Loucy (cell line): ENCODE measurements around the gene COMMD2.

Experiments used
- H2AFZ ChIP-seq: fragments of 200-600 bp; sonication (generic); 2 replicates; pipeline ENCODE4 v1.6.0; 2016; ENCODE audit warnings: antibody characterized with exemption, mild to moderate bottlenecking, low read length, moderate library complexity
- H3F3A ChIP-seq: fragments of 200-600 bp; 2 replicates; pipeline ENCODE4 v1.6.0; 2016; ENCODE audit warnings: antibody characterized with exemption, low read depth, mild to moderate bottlenecking
- H3K27me3 ChIP-seq: fragments of 200-600 bp; sonication (generic); 2 replicates; pipeline ENCODE4 v1.6.1; 2014; ENCODE audit warnings: low read length, mild to moderate bottlenecking; ENCODE audit not compliant: insufficient read depth, poor library complexity, severe bottlenecking
- H3K36me3 ChIP-seq: fragments of 200-600 bp; sonication (generic); 2 replicates; pipeline ENCODE4 v1.6.1; 2016; ENCODE audit warnings: low read length; ENCODE audit not compliant: insufficient read depth
- H3K4me1 ChIP-seq: fragments of 200-600 bp; sonication (generic); 2 replicates; pipeline ENCODE4 v1.5.1; 2014; ENCODE audit warnings: low read length, mild to moderate bottlenecking; ENCODE audit not compliant: insufficient read depth, poor library complexity, severe bottlenecking
- H3K4me2 ChIP-seq: fragments of 200-600 bp; sonication (generic); 2 replicates; pipeline ENCODE4 v1.6.0; 2014; ENCODE audit warnings: antibody characterized with exemption, low read length, low read depth, mild to moderate bottlenecking; ENCODE audit not compliant: poor library complexity, severe bottlenecking
- H3K4me3 ChIP-seq: fragments of 200-600 bp; sonication (generic); 2 replicates; pipeline ENCODE4 v1.5.1; 2014; ENCODE audit warnings: low read length, mild to moderate bottlenecking, mixed read lengths; ENCODE audit not compliant: poor library complexity, severe bottlenecking
- H3K79me2 ChIP-seq: fragments of 200-600 bp; sonication (generic); 2 replicates; pipeline ENCODE4 v1.6.1; 2014; ENCODE audit warnings: low read length; ENCODE audit not compliant: insufficient read depth
- H3K9ac ChIP-seq: fragments of 200-600 bp; sonication (generic); 2 replicates; pipeline ENCODE4 v1.6.0; 2014; ENCODE audit warnings: mild to moderate bottlenecking, low read depth, low read length, moderate library complexity; ENCODE audit not compliant: poor library complexity, severe bottlenecking
- H3K9me2 ChIP-seq: fragments of 200-600 bp; sonication (generic); replicated peaks from 2 replicates; pipeline ENCODE4 v1.6.1; 2016; ENCODE audit warnings: low read depth, low read length, mixed read lengths
- H3K9me3 ChIP-seq: fragments of 200-600 bp; sonication (generic); 2 replicates; pipeline ENCODE4 v1.6.1; 2014; ENCODE audit warnings: mild to moderate bottlenecking, antibody characterized with exemption, low read length, low read depth; ENCODE audit not compliant: insufficient read depth
- H4K20me1 ChIP-seq: fragments of 200-600 bp; sonication (generic); 2 replicates; pipeline ENCODE4 v1.6.0; 2014; ENCODE audit warnings: antibody characterized with exemption, low read length, mild to moderate bottlenecking; ENCODE audit not compliant: insufficient read depth, poor library complexity, severe bottlenecking
- CTCF ChIP-seq: fragments of 200-600 bp; sonication (generic); conservative IDR thresholded peaks from 2 replicates; pipeline ENCODE4 v1.5.1; 2014; ENCODE audit warnings: mild to moderate bottlenecking, antibody characterized with exemption, low read length
- EZH2phosphoT487 ChIP-seq: fragments of 200-600 bp; IDR thresholded peaks from 2 replicates; pipeline ENCODE4 v1.6.1; 2018; ENCODE audit warnings: antibody characterized with exemption, mild to moderate bottlenecking, moderate library complexity, borderline replicate concordance

COMMD2 gene

GRCh38 chr3:149771652-149772271, 19.5 kb upstream of the COMMD2 start:
- Histone ChIP-seq H2AFZ (no peak overlapping the region), H3F3A (no peaks in the 10 kb centered on the region), H3K9me2 (no peaks in the 10 kb centered on the region), H3K4me2 (no peak overlapping the region), H3K4me1 (no peaks in the 10 kb centered on the region), H3K79me2 (no peaks in the 10 kb centered on the region), H3K27me3 (no peaks in the 10 kb centered on the region), H3K4me3 (no peak overlapping the region), H3K36me3 (no peaks in the 10 kb centered on the region), H3K9me3 (no peaks in the 10 kb centered on the region), H3K9ac (no peak overlapping the region), H4K20me1 (no peaks in the 10 kb centered on the region)
- TF ChIP-seq EZH2phosphoT487 (no peak), CTCF (peak; percentile 88)

- Histone ChIP-seq H3K9me3 (no peaks in the 10 kb centered on the region), H3K4me3 (no peak overlapping the region), H2AFZ (no peak overlapping the region), H3K36me3 (no peaks in the 10 kb centered on the region), H4K20me1 (no peaks in the 10 kb centered on the region), H3F3A (no peaks in the 10 kb centered on the region), H3K79me2 (no peaks in the 10 kb centered on the region), H3K9me2 (no peaks in the 10 kb centered on the region), H3K4me1 (no peaks in the 10 kb centered on the region), H3K27me3 (no peaks in the 10 kb centered on the region), H3K9ac (no peak overlapping the region), H3K4me2 (no peak overlapping the region)
- no peak for TF ChIP-seq EZH2phosphoT487
- peak; percentile 33; the same call in 1 of the 2 replicates for TF ChIP-seq CTCF
Observed at GRCh38 chr3:149770246-149770645, 18.0 kb upstream of the COMMD2 start.

DNA sequence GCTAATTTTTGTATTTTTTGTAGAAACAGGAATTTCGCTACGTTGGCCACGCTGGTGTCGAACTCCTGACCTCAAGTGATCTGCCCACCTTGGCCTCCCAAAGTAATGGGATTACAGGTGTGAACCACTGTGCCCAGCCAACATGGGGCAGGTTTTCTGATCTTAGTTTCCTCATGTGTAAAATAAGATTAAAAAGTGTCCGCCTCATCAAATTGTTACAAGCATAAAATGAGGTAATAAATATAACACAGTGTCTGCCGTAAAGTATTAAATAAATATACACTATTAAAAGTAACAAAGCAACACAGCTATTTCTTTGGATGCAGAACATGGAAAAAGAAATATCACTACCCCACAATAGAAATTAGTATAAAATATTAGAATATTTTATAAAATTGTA, 16.4 kb upstream of the COMMD2 start:
- Histone ChIP-seq H3F3A (no peaks in the 10 kb centered on the region), H3K36me3 (no peaks in the 10 kb centered on the region), H3K9ac (no peak overlapping the region), H3K4me3 (no peak overlapping the region), H3K4me2 (no peak overlapping the region), H3K79me2 (no peaks in the 10 kb centered on the region), H4K20me1 (no peaks in the 10 kb centered on the region), H3K9me2 (no peaks in the 10 kb centered on the region), H3K4me1 (no peaks in the 10 kb centered on the region), H3K9me3 (no peaks in the 10 kb centered on the region), H3K27me3 (no peaks in the 10 kb centered on the region), H2AFZ (no peak overlapping the region)
- TF ChIP-seq CTCF (no peak), EZH2phosphoT487 (no peak)
